ENCODE results near the gene MDC1.
"Not testable (repeated sequence)": the region's sequence is repeated elsewhere in the genome, so short reads cannot be mapped to it uniquely, and the experiment has no call there.

Gene MDC1

GRCh38 chr6:30683183-30683979 is 33.7 kb downstream of the MDC1 start:
- no peaks in the 10 kb centered on the region for H3K27me3 ChIP-seq (ENCODE audit: low read depth)
- in situ Hi-C loops (cut with MboI; ENCODE audit: low sequenced_read_pairs), result no loop called here
- H3K4me1 ChIP-seq, result peaks cover 44% of the 10 kb centered on the region
- H3K36me3 ChIP-seq (replicated peaks), result peaks cover 11% of the 10 kb centered on the region
- DNase-seq (ENCODE audit: low spot score in 2 of 2), result no peak
- H3K9me3 ChIP-seq, result no peaks in the 10 kb centered on the region
- peak overlapping the region; percentile 67 for H3K4me3 ChIP-seq

GRCh38 chr6:30682143-30683117 is 34.7 kb downstream of the MDC1 start:
- H3K9me3 ChIP-seq, result no peaks in the 10 kb centered on the region
- peak in 1 of 2 experiments; percentile 54 for DNase-seq (ENCODE audit: low spot score in 2 of 2)
- peak overlapping the region; percentile 67 for H3K4me3 ChIP-seq
- in situ Hi-C loops (cut with MboI; ENCODE audit: low sequenced_read_pairs), result no loop called here
- H3K27me3 ChIP-seq (ENCODE audit: low read depth), result no peaks in the 10 kb centered on the region
- H3K36me3 ChIP-seq (replicated peaks), result peaks cover 21% of the 10 kb centered on the region
- peaks cover 39% of the 10 kb centered on the region for H3K4me1 ChIP-seq

- DNase-seq (ENCODE audit: low spot score in 2 of 2), result no peak
- in situ Hi-C loops (cut with MboI; ENCODE audit: low sequenced_read_pairs), result no loop called here
- Histone ChIP-seq H3K36me3 (replicated peaks) (peaks cover 28% of the 10 kb centered on the region), H3K9me3 (no peaks in the 10 kb centered on the region), H3K4me1 (peaks cover 39% of the 10 kb centered on the region), H3K4me3 (no peak overlapping the region), H3K27me3 (ENCODE audit: low read depth) (no peaks in the 10 kb centered on the region)
These were observed 35.3 kb downstream of the MDC1 start for GRCh38 chr6:30681766-30682142.

GRCh38 chr6:30679765-30680535 is 37.1 kb downstream of the MDC1 start:
- Histone ChIP-seq H3K36me3 (replicated peaks) (peaks cover 33% of the 10 kb centered on the region), H3K27me3 (ENCODE audit: low read depth) (no peaks in the 10 kb centered on the region), H3K4me3 (no peak overlapping the region), H3K9me3 (no peaks in the 10 kb centered on the region), H3K4me1 (peaks cover 33% of the 10 kb centered on the region)
- no peak for DNase-seq (ENCODE audit: low spot score in 2 of 2)
- in situ Hi-C loops (cut with MboI; ENCODE audit: low sequenced_read_pairs), result no loop called here

- no peaks in the 10 kb centered on the region for H3K9me3 ChIP-seq
- H3K4me3 ChIP-seq, result no peak overlapping the region
- peaks cover 31% of the 10 kb centered on the region for H3K4me1 ChIP-seq
- H3K27me3 ChIP-seq (ENCODE audit: low read depth), result no peaks in the 10 kb centered on the region
- peak; percentile 66 to 91 for DNase-seq (ENCODE audit: low spot score in 2 of 2)
- H3K36me3 ChIP-seq (replicated peaks), result peaks cover 33% of the 10 kb centered on the region
- in situ Hi-C loops (cut with MboI; ENCODE audit: low sequenced_read_pairs), result no loop called here
These were observed 37.9 kb downstream of the MDC1 start for GRCh38 chr6:30678964-30679726.

- DNase-seq (ENCODE audit: low spot score in 2 of 2), result no peak
- peaks cover 16% of the 10 kb centered on the region for H3K4me1 ChIP-seq
- in situ Hi-C loops (cut with MboI; ENCODE audit: low sequenced_read_pairs), result no loop called here
- H3K9me3 ChIP-seq, result no peaks in the 10 kb centered on the region
- peaks cover 33% of the 10 kb centered on the region for H3K36me3 ChIP-seq (replicated peaks)
- no peaks in the 10 kb centered on the region for H3K27me3 ChIP-seq (ENCODE audit: low read depth)
- no peak overlapping the region for H3K4me3 ChIP-seq
These were observed 40.3 kb downstream of the MDC1 start for GRCh38 chr6:30676660-30677285.

GRCh38 chr6:30672445-30673253 is 44.4 kb downstream of the MDC1 start, which contains the start of gene DHX16:
DHX16 (minus strand) TSS chr6:30673006; CDS start chr6:30672841, 165 bp downstream.
- Histone ChIP-seq H3K27me3 (ENCODE audit: low read depth) (no peaks in the 10 kb centered on the region), H3K4me3 (peak within 1 kb of the TSS; percentile 85), H3K4me1 (peaks cover 19% of the 10 kb centered on the region), H3K9me3 (no peaks in the 10 kb centered on the region), H3K36me3 (replicated peaks) (peaks cover 24% of the 10 kb centered on the region)
- in situ Hi-C loops (cut with MboI; ENCODE audit: low sequenced_read_pairs), result loop anchor here (5.0 kb wide), 1 partner anchor 55 kb away; no protein-coding TSS in a partner anchor
- peak; percentile 95 to 98 for DNase-seq (ENCODE audit: low spot score in 2 of 2)

GRCh38 chr6:30670760-30671527 is 46.1 kb downstream of the MDC1 start:
- in situ Hi-C loops (cut with MboI; ENCODE audit: low sequenced_read_pairs), result loop anchor here (5.0 kb wide), 1 partner anchor 56 kb away; no protein-coding TSS in a partner anchor
- Histone ChIP-seq H3K4me1 (peaks cover 27% of the 10 kb centered on the region), H3K9me3 (no peaks in the 10 kb centered on the region), H3K27me3 (ENCODE audit: low read depth) (no peaks in the 10 kb centered on the region), H3K36me3 (replicated peaks) (peaks cover 21% of the 10 kb centered on the region), H3K4me3 (no peak overlapping the region)
- DNase-seq (ENCODE audit: low spot score in 2 of 2), result peak in 1 of 2 experiments; percentile 37

- Histone ChIP-seq H3K36me3 (replicated peaks) (peaks cover 62% of the 10 kb centered on the region), H3K4me1 (peaks cover 20% of the 10 kb centered on the region)
- H3K4me3 ChIP-seq; H3K9me3 ChIP-seq; H3K27me3 ChIP-seq (ENCODE audit: low read depth); in situ Hi-C loops (cut with MboI; ENCODE audit: low sequenced_read_pairs); DNase-seq (ENCODE audit: low spot score in 2 of 2): not testable (repeated sequence)
These were observed 50.8 kb downstream of the MDC1 start for GRCh38 chr6:30666300-30666699.

- Histone ChIP-seq H3K36me3 (replicated peaks) (peaks cover 62% of the 10 kb centered on the region), H3K4me1 (peaks cover 20% of the 10 kb centered on the region), H3K4me3 (no peak overlapping the region), H3K9me3 (no peaks in the 10 kb centered on the region), H3K27me3 (ENCODE audit: low read depth) (no peaks in the 10 kb centered on the region)
- in situ Hi-C loops (cut with MboI; ENCODE audit: low sequenced_read_pairs), result no loop called here
- no peak for DNase-seq (ENCODE audit: low spot score in 2 of 2)
These were observed 51.9 kb downstream of the MDC1 start for GRCh38 chr6:30664994-30665767.

- DNase-seq (ENCODE audit: low spot score in 2 of 2); H3K9me3 ChIP-seq; H3K27me3 ChIP-seq (ENCODE audit: low read depth); in situ Hi-C loops (cut with MboI; ENCODE audit: low sequenced_read_pairs); H3K4me3 ChIP-seq; H3K4me1 ChIP-seq: not testable (repeated sequence)
- H3K36me3 ChIP-seq (replicated peaks), result peaks cover 88% of the 10 kb centered on the region
These were observed 59.2 kb downstream of the MDC1 start for GRCh38 chr6:30657922-30658321.

All from HAP-1 (cell line).